GM12875 (cell line): ENCODE data around the gene PXDN.

Experiments used
- H3K4me3 ChIP-seq: one replicate; pipeline ENCODE4 v1.5.1; 2011; ENCODE audit warnings: low read depth, low read length, control low read depth
- TF ChIP-seq, protein P1 (sequence below): IDR thresholded peaks from 2 replicates; pipeline ENCODE4 v1.5.1; 2011; ENCODE audit warnings: low read depth, mild to moderate bottlenecking, control low read depth, inconsistent platforms, low read length, moderate library complexity, borderline replicate concordance; ENCODE audit not compliant: insufficient read depth

PXDN gene

GRCh38 chr2:1649103-1650084 is 94.9 kb downstream of the PXDN start:
- TF ChIP-seq, protein P1, sequence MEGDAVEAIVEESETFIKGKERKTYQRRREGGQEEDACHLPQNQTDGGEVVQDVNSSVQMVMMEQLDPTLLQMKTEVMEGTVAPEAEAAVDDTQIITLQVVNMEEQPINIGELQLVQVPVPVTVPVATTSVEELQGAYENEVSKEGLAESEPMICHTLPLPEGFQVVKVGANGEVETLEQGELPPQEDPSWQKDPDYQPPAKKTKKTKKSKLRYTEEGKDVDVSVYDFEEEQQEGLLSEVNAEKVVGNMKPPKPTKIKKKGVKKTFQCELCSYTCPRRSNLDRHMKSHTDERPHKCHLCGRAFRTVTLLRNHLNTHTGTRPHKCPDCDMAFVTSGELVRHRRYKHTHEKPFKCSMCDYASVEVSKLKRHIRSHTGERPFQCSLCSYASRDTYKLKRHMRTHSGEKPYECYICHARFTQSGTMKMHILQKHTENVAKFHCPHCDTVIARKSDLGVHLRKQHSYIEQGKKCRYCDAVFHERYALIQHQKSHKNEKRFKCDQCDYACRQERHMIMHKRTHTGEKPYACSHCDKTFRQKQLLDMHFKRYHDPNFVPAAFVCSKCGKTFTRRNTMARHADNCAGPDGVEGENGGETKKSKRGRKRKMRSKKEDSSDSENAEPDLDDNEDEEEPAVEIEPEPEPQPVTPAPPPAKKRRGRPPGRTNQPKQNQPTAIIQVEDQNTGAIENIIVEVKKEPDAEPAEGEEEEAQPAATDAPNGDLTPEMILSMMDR: no peak
- H3K4me3 ChIP-seq: no peak overlapping the region

- TF ChIP-seq, protein P1: no peak
- no peak overlapping the region for H3K4me3 ChIP-seq
Observed at GRCh38 chr2:1648241-1649102, 95.8 kb downstream of the PXDN start.

DNA sequence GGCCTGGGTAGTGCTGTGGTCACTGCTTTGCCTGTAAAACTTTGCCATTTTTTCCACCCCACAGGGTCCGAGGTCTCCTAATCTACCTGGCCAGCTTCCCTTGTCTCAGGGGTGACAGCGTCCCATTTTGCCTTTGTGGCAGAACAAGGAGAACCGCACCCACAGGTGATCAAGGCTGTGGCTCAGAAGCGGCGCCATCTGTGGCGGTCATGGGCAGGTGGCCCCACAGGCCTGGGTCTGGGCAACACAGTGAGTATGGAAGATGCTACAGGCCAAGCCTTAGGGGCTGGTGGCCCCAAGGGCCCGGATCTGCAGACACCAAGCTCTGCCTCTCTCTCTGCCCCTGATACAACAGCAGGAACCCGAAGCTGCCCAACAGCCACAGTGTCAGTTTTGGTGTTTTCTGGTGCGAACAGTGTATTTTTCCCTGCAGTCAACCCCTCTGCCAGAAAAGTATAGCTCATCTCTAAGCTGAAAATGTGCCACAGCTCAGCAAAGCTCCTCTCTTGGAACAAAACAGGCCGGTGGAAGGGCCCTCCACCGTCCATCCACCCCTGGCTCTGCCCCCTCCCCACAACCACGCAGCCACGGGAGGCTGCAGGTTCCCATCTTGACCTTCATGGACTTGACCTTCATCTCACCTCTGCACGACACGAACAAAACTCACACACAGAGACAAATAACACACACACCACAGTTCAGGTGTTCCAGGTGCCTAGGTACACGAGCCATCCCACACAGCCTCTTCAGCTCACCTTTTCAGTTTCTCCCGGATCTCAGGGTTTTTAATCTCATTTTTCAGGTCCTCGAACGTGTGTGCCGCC is 96.7 kb downstream of the PXDN start:
- TF ChIP-seq, protein P1: no peak
- no peak overlapping the region for H3K4me3 ChIP-seq

DNA sequence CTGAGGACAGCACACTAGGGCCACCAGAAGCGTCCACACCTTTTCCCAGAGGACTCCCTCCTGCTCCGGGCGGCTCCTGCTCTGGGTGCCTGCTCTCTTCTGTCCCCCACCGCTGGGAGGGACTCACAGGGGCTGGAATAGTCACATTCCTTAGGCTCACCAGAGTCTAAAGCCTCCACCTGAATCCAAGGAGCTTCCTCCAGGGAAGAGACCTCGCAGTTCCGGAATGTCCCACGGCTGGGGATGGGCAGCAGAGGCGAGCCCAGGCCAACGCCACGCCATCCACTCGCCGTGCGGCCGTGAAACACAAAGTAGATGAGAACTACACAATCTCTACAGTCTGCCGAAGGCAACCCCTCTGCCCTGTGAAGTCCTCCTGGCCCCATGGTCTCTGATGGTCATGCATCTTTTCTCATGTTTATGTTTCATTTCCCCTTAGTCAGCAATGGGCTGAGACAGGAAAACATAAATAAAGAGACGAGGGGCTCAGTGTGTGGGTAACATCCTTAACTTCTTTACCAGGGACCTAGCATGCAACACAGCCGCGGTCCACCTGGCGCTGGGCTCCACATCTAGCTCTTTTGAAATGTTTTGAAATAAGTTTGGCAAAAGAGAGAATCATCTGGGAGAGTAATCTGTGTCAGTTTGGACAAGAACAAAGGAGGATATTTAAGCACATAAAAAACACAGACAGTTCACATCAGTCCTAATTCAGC is 98.4 kb downstream of the PXDN start:
- TF ChIP-seq, protein P1: no peak
- H3K4me3 ChIP-seq: no peak overlapping the region

- TF ChIP-seq, protein P1: no peak
- H3K4me3 ChIP-seq: no peak overlapping the region
Observed at GRCh38 chr2:1644427-1644826, 99.9 kb downstream of the PXDN start.

- no peak overlapping the region for H3K4me3 ChIP-seq
- TF ChIP-seq, protein P1: no peak
Observed at GRCh38 chr2:1642993-1643619, 101.2 kb downstream of the PXDN start.
